ENCODE measurements around the gene SPOCD1. TPM values are rescaled to one million over a fixed set of nuclear protein-coding genes. Genes with fewer than 3 reads are reported as not detected.

The SPOCD1 gene
- total RNA-seq, 1 experiment from 2014 or later: 0.54 TPM

- Histone ChIP-seq H3K27me3 (ENCODE audit: control insufficient read depth, insufficient read depth, low read length) (no peaks in the 10 kb centered on the region), H3K4me1 (ENCODE audit: control insufficient read depth, insufficient read depth, low read length) (no peaks in the 10 kb centered on the region), H3K4me3 (ENCODE audit: low read depth in 2 of 2, low read length in 2 of 2) (no peak overlapping the region), H3K9me3 (ENCODE audit: control insufficient read depth, insufficient read depth, low read depth, low read length) (no peaks in the 10 kb centered on the region), H3K36me3 (ENCODE audit: control insufficient read depth, insufficient read depth, low read length) (no peaks in the 10 kb centered on the region), H3K27ac (ENCODE audit: low read length) (no peak overlapping the region)
- BruUV-seq (replicated peaks): no TSS peak
- intact Hi-C loops (cut with micrococcal nuclease; ENCODE audit: unreplicated experiment) (no loop called here), in situ Hi-C loops (cut with HindIII; ENCODE audit: low pct_unique_long_range_greater_than_20kb, low sequenced_read_pairs) (no loop called here)
- TF ChIP-seq TCF7L2 (IDR thresholded peaks at IDR 0.05; ENCODE audit: low read depth, low read length) (no peak), REST (IDR thresholded peaks at IDR 0.05; ENCODE audit: insufficient read depth in 1 of 2, low read depth in 2 of 2, low read length in 1 of 2) (no peak), POLR2AphosphoS5 (IDR thresholded peaks at IDR 0.05; ENCODE audit: low read depth, low read length) (no peak), SIN3A (IDR thresholded peaks at IDR 0.05; ENCODE audit: borderline replicate concordance, insufficient read depth, low read depth, low read length) (no peak), CTCF (IDR thresholded peaks at IDR 0.05) (no peak)
- ChIA-PET CTCF (no interaction called here), POLR2A (interaction anchor here (0.6 kb wide), 1 partner anchor 137 kb away, joined by 8 read pairs; no protein-coding TSS in a partner anchor)
- no peak for ATAC-seq
- no peak for DNase-seq (ENCODE audit: low read depth, low spot score)
Observed at GRCh38 chr1:31828341-31828740, 12.5 kb upstream of the SPOCD1 start.

GRCh38 chr1:31823780-31824179, 8.0 kb upstream of the SPOCD1 start:
- no peaks in the 10 kb centered on the region for H3K27me3 ChIP-seq (ENCODE audit: control insufficient read depth, insufficient read depth, low read length)
- no peak overlapping the region for H3K4me3 ChIP-seq (ENCODE audit: low read depth in 2 of 2, low read length in 2 of 2)
- H3K27ac ChIP-seq (ENCODE audit: low read length): no peak overlapping the region
- BruUV-seq (replicated peaks): no TSS peak
- TF ChIP-seq SIN3A (IDR thresholded peaks at IDR 0.05; ENCODE audit: borderline replicate concordance, insufficient read depth, low read depth, low read length): no peak
- TF ChIP-seq POLR2AphosphoS5 (IDR thresholded peaks at IDR 0.05; ENCODE audit: low read depth, low read length): no peak
- TF ChIP-seq REST (IDR thresholded peaks at IDR 0.05; ENCODE audit: insufficient read depth in 1 of 2, low read depth in 2 of 2, low read length in 1 of 2): no peak
- no peak for TF ChIP-seq TCF7L2 (IDR thresholded peaks at IDR 0.05; ENCODE audit: low read depth, low read length)
- TF ChIP-seq CTCF (IDR thresholded peaks at IDR 0.05): no peak
- DNase-seq (ENCODE audit: low read depth, low spot score): no peak
- H3K4me1 ChIP-seq (ENCODE audit: control insufficient read depth, insufficient read depth, low read length): no peaks in the 10 kb centered on the region
- no peaks in the 10 kb centered on the region for H3K9me3 ChIP-seq (ENCODE audit: control insufficient read depth, insufficient read depth, low read depth, low read length)
- no peak for ATAC-seq
- no peaks in the 10 kb centered on the region for H3K36me3 ChIP-seq (ENCODE audit: control insufficient read depth, insufficient read depth, low read length)
- ChIA-PET POLR2A (no interaction called here), CTCF (no interaction called here)
- intact Hi-C loops (cut with micrococcal nuclease; ENCODE audit: unreplicated experiment): no loop called here
- in situ Hi-C loops (cut with HindIII; ENCODE audit: low pct_unique_long_range_greater_than_20kb, low sequenced_read_pairs): no loop called here

Data from Panc1 (cell line).